Cardiac fibroblast (primary cell): ENCODE data around the gene LZTR1.

Experiments used
- DNase-seq, 2 donors: peaks; one replicate each; pipeline versions ENCODE4 v3.0.0 to v3.0.0-alpha.2; 2010; ENCODE audit warnings: low read depth in 2 of 2
- H3K4me3 ChIP-seq, 2 donors: replicated peaks in 1 of 2; 1 replicate in 1 of 2; 2 replicates in 1 of 2; pipeline ENCODE4 v1.5.1; 2011; ENCODE audit warnings: low read depth in 2 of 2, low read length in 2 of 2, mild to moderate bottlenecking in 2 of 2, moderate library complexity in 1 of 2
- TF ChIP-seq, protein P1 (sequence below): IDR thresholded peaks from one replicate; pipeline ENCODE4 v1.5.1; 2011; ENCODE audit warnings: low read depth, mild to moderate bottlenecking, low read length, inconsistent platforms

The LZTR1 gene

DNA sequence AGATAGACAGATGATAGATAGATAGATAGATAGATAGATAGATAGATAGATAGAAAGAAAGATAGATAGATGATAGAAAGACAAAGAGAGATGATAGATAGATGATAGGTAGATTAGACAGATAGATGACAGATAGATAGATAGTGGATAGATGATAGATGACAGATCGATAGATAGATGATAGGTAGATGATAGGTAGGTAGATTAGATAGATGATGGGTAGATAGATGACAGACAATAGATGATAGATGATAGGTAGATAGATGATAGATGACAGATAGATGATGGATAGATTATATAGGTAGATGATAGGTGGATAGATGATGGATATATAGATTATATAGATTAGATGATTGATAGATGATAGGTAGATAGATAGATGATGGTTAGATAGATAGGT lies 4.3 kb downstream of the LZTR1 start:
- TF ChIP-seq, protein P1, sequence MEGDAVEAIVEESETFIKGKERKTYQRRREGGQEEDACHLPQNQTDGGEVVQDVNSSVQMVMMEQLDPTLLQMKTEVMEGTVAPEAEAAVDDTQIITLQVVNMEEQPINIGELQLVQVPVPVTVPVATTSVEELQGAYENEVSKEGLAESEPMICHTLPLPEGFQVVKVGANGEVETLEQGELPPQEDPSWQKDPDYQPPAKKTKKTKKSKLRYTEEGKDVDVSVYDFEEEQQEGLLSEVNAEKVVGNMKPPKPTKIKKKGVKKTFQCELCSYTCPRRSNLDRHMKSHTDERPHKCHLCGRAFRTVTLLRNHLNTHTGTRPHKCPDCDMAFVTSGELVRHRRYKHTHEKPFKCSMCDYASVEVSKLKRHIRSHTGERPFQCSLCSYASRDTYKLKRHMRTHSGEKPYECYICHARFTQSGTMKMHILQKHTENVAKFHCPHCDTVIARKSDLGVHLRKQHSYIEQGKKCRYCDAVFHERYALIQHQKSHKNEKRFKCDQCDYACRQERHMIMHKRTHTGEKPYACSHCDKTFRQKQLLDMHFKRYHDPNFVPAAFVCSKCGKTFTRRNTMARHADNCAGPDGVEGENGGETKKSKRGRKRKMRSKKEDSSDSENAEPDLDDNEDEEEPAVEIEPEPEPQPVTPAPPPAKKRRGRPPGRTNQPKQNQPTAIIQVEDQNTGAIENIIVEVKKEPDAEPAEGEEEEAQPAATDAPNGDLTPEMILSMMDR, result no peak
- no peak overlapping the region for H3K4me3 ChIP-seq
- DNase-seq, result no peak

DNA sequence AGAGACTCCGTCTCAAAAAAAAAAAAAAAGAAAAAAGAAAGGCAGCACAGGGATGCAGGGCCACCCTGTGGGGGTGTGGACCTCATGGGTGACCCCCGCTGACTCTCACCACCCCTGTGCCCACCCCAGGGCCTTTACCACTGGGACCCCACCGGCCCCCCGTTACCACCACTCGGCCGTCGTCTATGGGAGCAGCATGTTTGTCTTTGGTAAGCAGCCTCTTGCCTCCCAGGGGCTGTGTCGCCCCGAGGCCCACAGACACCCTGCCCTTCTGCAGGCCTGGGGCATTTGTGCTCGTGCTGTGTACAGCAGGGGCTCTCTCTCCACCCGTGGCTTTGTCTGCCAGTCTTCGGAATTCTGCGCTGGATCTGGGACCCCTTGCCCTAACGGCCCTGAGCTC lies 5.3 kb downstream of the LZTR1 start:
- TF ChIP-seq, protein P1, result no peak
- H3K4me3 ChIP-seq, result no peak overlapping the region
- DNase-seq, result no peak

DNA sequence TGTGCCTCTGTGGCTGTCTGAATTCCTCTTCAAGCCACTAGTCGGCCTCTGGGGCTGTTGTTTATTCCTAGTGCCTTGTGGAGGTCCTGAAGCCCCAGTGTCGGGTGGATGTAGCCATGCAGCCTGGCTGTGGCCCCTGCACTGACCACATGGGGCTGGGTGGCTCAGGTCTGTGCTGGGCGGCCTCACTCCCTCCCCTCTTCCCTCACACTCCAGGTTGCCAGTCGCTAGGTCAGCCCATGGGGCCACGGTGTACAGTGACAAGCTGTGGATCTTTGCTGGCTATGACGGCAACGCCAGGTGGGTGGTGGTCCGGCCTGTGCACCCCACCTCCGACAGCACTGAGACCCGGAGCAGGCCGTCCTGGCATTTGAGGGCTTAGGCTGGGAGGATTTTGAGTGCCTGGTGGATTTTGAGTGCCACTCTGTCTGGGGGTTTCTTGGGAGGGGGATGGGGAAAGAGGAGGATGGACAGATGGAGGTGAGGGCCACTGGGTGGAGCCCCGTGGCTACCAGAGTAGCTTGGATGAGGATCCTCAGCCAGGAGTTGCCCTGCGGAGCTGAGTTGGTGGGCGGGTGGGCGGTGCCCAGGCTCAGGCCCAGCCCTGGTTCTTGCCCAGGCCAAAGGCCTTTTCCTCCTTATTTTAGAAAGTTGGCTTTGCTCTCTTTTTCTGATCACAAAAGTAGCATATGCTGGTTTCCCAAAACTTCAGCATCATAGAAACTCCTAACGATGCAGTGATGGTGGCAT lies 6.7 kb downstream of the LZTR1 start:
- no peak for DNase-seq
- no peak overlapping the region for H3K4me3 ChIP-seq
- TF ChIP-seq, protein P1, result no peak

DNA sequence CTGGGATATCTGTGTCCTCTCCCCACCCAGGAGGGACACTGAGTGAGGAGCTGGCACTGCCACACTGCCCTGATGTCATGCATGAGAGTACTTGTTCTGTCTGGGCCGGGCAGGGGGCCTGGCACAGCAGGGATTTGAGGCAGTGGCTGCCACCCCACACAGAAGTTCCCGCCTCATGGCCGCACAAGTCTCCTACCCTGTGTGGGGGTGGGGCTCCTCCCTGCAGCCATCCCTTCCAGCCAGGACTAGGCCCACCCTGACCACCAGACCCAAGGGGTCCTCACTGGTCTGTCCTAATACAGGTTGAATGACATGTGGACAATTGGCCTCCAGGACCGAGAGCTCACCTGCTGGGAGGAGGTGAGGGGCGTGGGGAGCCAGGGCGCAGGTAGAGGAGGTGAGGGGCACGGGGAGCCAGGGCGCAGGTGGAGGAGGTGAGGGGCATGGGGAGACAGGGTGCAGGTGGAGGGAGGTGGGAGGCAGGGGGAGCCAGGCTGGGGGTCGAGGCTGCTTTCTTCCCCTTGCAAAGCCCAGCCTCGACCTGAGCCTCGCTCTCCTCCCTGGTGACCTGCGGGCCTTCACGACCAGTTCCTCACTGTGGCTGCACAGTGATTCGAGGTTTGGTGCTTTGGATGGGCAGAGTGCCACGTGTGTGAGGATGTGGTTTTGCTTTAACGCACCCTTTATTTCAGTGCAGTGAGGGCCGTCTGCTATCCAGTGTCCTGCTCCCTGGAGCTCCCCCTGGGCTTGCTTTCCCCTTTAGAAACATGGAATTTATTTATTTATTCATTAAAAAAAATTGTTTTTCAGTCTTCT lies 7.4 kb downstream of the LZTR1 start:
- TF ChIP-seq, protein P1, result no peak
- no peak overlapping the region for H3K4me3 ChIP-seq
- DNase-seq, result no peak

DNA sequence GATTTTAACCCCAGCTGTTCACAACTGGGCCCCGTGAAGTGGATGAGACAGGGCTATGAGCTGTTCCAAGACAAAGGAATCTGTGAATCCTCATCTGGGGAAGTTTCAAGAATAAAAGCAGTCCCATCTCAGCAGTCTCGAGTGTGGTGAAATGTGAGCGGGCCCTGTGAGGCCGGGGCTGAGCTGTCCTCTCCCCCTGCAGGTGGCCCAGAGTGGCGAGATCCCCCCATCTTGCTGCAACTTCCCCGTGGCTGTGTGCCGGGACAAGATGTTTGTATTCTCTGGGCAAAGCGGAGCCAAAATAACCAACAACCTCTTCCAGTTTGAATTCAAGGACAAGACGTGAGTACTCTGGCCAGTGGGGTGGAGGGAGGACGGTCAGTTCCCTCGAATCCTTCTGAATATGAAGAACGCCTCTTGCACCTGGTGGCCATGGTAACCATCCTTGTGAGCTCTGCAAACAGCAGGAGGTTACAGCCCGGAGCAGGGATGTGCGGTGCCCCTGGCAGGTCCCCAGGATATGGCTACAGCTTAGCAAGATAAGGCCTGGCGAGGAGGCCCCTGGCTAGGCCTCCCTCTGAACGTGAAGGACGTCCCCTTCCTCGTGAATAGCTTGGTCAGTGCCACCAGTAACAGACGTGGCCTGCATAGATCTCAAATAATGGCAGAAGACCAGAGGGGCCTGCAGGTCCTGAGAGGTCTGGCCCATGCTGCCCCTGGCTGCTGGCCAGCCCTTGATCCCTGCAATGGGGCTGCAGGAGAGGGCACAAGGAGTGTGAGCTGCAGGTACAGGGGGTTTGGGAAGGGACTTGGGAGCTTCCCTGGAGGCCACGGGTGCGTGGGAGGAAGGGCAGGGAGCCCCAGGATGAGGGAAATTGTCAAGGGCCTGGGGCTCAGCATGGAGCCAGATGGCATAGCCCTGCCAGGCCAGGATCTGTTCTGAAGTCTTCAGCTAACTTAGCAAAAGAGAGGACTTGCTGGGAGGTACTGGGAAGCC lies 8.4 kb downstream of the LZTR1 start:
- H3K4me3 ChIP-seq, result no peak overlapping the region
- DNase-seq, result no peak
- TF ChIP-seq, protein P1, result no peak

DNA sequence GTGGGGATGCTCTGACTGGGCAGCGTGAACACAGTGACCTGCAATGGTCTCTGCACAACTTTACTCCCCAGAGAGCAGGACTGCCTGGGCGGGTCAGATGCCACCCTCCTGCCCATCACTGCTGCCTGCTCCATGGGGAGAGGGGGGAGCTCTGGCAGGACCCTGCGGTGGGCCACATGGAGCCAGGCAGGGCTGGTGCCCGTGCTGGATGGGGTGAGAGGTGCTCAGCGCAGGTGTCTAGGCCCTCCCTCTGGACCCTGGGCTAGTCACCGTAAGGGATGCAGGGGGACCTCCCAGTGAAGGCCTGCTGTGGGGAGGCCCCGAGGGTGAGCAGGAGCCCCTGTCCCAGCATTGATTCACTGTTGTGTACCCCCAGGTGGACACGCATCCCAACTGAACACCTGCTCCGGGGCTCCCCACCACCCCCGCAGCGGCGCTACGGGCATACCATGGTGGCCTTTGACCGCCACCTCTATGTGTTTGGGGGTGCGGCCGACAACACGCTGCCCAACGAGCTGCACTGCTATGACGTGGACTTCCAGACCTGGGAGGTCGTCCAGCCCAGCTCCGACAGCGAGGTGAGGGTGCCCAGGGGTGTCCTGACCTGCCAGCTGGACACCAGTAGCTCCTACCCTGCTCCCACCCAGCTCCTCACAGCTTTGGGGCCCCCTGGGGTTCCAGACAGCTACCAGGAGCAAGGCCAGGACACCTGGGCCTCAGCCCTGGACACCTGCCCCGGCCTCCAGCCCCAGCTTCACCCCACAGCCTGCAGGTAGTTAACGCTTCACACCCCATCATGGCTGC lies 9.4 kb downstream of the LZTR1 start:
- no peak for DNase-seq
- no peak overlapping the region for H3K4me3 ChIP-seq
- TF ChIP-seq, protein P1, result no peak
